Measurements from ENCODE around the gene PAX7.
"Not testable (repeated sequence)": the region's sequence is repeated elsewhere in the genome, so short reads cannot be mapped to it uniquely, and the experiment has no call there.

PAX7 gene

DNA sequence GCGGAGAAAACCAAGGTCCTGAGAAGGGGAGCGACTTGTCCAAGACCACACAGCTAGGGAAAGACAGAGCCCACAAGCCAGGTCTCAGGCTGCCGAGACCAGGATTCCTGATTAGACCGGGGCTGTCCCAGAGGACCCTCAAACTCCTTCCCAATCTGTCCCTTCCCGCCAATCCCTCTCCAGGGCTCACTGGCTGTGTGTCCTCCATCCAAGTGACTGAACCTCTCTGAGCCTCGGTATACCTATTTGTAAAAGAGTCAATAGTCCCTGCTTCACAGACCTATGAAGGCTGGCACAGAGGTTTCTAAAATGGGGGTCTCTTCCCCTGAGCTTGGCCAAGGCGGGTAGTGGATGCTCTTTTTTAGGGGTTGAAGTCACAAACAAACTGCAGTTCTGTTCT lies 56.6 kb downstream of the PAX7 start:
- CTCF ChIA-PET = interaction anchor here (0.6 to 8.7 kb wide), 2 partner anchors 34 to 90 kb away, joined by 3 to 75 read pairs; no protein-coding TSS in a partner anchor
- no peak for DNase-seq (ENCODE audit: low spot score)
- no peak overlapping the region for H3K27ac ChIP-seq
- POLR2A ChIA-PET (ENCODE audit: low non-redundant PET) = no interaction called here
- TF ChIP-seq, protein P1, sequence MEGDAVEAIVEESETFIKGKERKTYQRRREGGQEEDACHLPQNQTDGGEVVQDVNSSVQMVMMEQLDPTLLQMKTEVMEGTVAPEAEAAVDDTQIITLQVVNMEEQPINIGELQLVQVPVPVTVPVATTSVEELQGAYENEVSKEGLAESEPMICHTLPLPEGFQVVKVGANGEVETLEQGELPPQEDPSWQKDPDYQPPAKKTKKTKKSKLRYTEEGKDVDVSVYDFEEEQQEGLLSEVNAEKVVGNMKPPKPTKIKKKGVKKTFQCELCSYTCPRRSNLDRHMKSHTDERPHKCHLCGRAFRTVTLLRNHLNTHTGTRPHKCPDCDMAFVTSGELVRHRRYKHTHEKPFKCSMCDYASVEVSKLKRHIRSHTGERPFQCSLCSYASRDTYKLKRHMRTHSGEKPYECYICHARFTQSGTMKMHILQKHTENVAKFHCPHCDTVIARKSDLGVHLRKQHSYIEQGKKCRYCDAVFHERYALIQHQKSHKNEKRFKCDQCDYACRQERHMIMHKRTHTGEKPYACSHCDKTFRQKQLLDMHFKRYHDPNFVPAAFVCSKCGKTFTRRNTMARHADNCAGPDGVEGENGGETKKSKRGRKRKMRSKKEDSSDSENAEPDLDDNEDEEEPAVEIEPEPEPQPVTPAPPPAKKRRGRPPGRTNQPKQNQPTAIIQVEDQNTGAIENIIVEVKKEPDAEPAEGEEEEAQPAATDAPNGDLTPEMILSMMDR (conservative IDR thresholded peaks at IDR 0.05; ENCODE audit: low read depth) = no peak

DNA sequence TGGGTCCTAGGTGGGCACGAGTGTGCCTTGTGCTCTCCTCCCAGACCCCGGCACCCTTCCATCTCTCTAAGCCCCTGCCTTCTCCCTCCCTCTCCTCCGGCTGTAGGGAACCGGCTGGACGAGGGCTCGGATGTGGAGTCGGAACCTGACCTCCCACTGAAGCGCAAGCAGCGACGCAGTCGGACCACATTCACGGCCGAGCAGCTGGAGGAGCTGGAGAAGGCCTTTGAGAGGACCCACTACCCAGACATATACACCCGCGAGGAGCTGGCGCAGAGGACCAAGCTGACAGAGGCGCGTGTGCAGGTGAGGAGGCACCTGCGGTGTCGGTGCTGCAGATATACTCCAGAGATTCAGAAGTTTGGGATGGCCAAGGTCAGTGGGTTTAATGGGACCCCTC lies 61.0 kb downstream of the PAX7 start:
- CTCF ChIA-PET = no interaction called here
- H3K27ac ChIP-seq = no peak overlapping the region
- no peak for DNase-seq (ENCODE audit: low spot score)
- TF ChIP-seq, protein P1 (conservative IDR thresholded peaks at IDR 0.05; ENCODE audit: low read depth) = no peak
- POLR2A ChIA-PET (ENCODE audit: low non-redundant PET) = no interaction called here

DNA sequence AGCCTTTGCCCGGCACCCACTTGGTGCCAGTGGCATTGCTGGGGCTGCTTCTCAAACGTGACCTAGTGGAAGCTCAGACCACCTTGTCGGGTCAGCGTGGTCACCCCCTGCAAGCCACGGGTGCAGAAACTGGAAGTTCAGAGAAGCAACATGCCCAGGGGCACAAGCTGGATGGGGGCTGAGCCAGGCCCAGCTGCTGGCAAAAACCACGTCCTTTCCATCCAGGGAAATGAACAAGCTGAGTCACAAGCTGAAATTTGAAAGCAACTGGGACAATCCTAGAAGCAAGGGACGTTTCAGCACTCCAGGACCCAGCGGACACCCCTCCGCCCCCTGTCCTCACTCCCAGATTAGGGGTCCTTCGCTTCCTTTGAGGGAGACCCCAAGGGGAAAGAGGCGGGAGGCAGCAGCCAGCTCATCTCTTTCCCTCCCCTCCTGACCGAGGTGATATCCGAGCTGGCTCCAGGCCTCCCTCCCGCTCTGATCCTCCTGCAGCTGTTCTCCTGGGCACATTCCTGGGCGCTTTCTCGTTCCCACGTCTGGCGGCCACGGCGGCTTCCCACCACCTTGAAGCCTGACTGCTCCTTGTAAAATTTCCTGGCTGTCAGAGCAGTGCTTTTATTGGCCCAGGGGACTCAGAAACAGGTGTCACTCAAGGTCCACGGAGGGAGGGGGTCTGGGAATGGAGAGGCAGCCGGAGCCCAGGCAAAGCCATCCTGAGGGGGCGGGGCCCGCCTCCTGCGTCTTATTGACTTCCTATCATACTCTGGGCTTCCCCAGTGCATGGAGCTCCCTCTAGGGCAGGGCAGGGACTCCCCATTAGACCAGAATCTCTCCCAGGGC lies 62.8 kb downstream of the PAX7 start:
- POLR2A ChIA-PET (ENCODE audit: low non-redundant PET) = no interaction called here
- CTCF ChIA-PET = interaction anchor here (0.9 kb wide), 1 partner anchor 72 kb away, joined by 3 read pairs; no protein-coding TSS in a partner anchor
- TF ChIP-seq, protein P1 (conservative IDR thresholded peaks at IDR 0.05; ENCODE audit: low read depth) = no peak
- H3K27ac ChIP-seq = no peak overlapping the region
- DNase-seq (ENCODE audit: low spot score) = no peak

DNA sequence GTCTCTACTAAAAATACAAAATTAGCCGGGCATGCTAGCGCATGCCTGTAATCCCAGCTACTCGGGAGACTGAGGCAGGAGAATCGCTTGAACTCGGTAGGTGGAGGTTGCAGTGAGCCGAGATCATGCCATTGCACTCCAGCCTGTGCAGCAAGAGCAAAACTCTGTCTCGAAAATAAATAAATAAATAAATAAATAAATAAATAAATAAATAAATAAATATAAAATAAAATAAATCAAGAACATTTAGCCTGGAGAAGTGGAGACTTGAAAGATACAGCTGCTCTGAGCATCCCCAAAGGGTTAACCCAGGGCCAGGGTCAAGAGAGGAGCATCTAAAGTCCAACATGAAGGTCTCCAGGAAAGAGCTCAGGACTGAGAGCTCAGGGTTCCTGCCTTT lies 63.6 kb downstream of the PAX7 start:
- POLR2A ChIA-PET (ENCODE audit: low non-redundant PET); CTCF ChIA-PET; DNase-seq (ENCODE audit: low spot score); H3K27ac ChIP-seq: not testable (repeated sequence)

DNA sequence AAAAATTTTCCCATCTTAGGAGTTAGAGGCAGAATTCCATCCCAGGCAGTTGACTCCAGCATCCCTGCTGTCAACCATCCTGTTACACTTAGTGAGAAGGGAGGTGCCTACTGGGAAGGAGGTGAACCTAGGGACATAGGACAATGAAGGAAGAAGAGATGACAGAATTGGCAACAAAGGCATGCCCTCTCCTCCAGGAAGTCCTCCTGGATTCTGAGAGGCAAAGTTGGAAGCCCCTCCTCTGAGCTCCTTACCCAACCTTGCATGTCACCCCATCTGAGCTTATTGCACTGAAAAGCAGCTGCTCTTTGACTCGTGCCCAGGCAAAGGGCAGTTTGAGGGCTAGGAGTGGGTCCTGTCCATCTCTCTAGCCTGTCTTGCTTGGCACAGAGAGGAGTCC lies 66.9 kb downstream of the PAX7 start:
- ChIA-PET CTCF (no interaction called here), POLR2A (ENCODE audit: low non-redundant PET) (no interaction called here)
- H3K27ac ChIP-seq = no peak overlapping the region
- TF ChIP-seq, protein P1 (conservative IDR thresholded peaks at IDR 0.05; ENCODE audit: low read depth) = no peak
- no peak for DNase-seq (ENCODE audit: low spot score)

DNA sequence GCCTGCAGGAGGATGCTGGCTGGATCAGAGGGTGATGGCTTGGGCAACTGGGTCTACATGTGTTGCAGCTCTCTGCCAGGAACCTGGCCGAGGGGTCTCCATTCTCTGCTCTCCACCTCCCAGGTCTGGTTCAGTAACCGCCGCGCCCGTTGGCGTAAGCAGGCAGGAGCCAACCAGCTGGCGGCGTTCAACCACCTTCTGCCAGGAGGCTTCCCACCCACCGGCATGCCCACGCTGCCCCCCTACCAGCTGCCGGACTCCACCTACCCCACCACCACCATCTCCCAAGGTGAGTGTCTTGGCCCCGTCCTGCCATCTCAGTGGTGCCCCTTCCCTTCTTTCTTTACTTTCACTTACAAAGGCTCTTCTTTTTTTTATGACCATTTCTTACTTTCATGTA lies 69.9 kb downstream of the PAX7 start:
- H3K27ac ChIP-seq = no peak overlapping the region
- POLR2A ChIA-PET (ENCODE audit: low non-redundant PET) = no interaction called here
- DNase-seq (ENCODE audit: low spot score) = no peak
- CTCF ChIA-PET = interaction anchor here (0.7 to 1.0 kb wide), 2 partner anchors 8 to 87 kb away, joined by 3 to 4 read pairs; no protein-coding TSS in a partner anchor
- TF ChIP-seq, protein P1 (conservative IDR thresholded peaks at IDR 0.05; ENCODE audit: low read depth) = no peak

DNA sequence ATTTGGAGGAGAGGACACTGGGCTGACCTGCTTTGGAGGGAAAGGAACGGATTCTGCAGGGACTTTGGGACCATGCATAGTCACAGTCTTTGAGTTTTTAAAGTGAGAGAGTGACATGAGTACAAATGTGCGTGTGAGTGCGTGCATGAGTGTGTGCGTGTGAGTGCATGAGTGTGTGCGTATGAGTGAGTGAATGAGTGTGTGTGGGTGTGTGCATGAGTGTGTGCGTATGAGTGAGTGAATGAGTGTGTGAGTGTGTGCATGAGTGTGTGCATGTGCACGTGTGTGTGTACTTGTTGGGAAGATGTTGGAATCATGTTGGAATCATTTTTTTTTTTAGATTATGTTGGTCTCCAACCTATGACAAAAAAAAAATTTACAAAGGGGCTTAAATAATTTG lies 70.5 kb downstream of the PAX7 start:
- no peak overlapping the region for H3K27ac ChIP-seq
- TF ChIP-seq, protein P1 (conservative IDR thresholded peaks at IDR 0.05; ENCODE audit: low read depth) = no peak
- ChIA-PET POLR2A (ENCODE audit: low non-redundant PET) (no interaction called here), CTCF (interaction anchor here (1.0 kb wide), 1 partner anchor 87 kb away, joined by 4 read pairs; no protein-coding TSS in a partner anchor)
- DNase-seq (ENCODE audit: low spot score) = no peak

Measured in RWPE1 (cell line).